Measurements from ENCODE around the gene ZBTB42. TPM values are rescaled to one million over a fixed set of nuclear protein-coding genes. Genes with fewer than 3 reads are reported as not detected.
A peak's percentile ranks its signal among the peaks of the same experiment; 100 is the strongest.

ZBTB42 gene
- polyA plus RNA-seq, 3 donors = 0.49 to 1.0 (median 0.68) TPM

GRCh38 chr14:104788873-104789663 lies 11.8 kb upstream of the ZBTB42 start:
- Mint-ChIP-seq H3K27me3 (ENCODE audit: low read depth in 3 of 3) (peaks cover 0 to 2% (median 0%) of the 10 kb centered on the region in 3 donors), H3K4me3 (no peak overlapping the region), H3K4me1 (peaks cover 54% of the 10 kb centered on the region), H3K9me3 (no peaks in the 10 kb centered on the region), H3K36me3 (peaks cover 20 to 53% of the 10 kb centered on the region in 2 donors), H3K27ac (peak overlapping the region in 1 of 7 donors; percentile 50)
- Histone ChIP-seq H3K27ac (ENCODE audit: low read depth in 1 of 2, low read length in 2 of 2) (peak overlapping the region in 1 of 2 donors; percentile 77), H4K20me1 (ENCODE audit: insufficient read depth, low read length) (peaks cover 78% of the 10 kb centered on the region), H3K36me3 (replicated peaks in 1 of 2; ENCODE audit: control insufficient read depth in 1 of 2, insufficient read depth in 2 of 2, low read length in 2 of 2) (peaks cover 33% of the 10 kb centered on the region in 2 donors), H3K4me1 (ENCODE audit: control insufficient read depth in 1 of 2, insufficient read depth in 2 of 2, low read length in 2 of 2) (peaks cover 41 to 54% of the 10 kb centered on the region in 2 donors), H3K27me3 (ENCODE audit: control insufficient read depth in 2 of 2, insufficient read depth in 2 of 2, low read length in 2 of 2) (no peaks in the 10 kb centered on the region), H3K9ac (ENCODE audit: insufficient read depth, low read length, poor library complexity, severe bottlenecking) (peak overlapping the region; percentile 24), H3K9me3 (replicated peaks in 1 of 2; ENCODE audit: control insufficient read depth in 1 of 2, insufficient read depth in 1 of 2, low read length in 2 of 2) (no peaks in the 10 kb centered on the region), H3K4me2 (replicated peaks; ENCODE audit: extremely low read depth, low read length, poor library complexity, severe bottlenecking) (no peak overlapping the region), H3K4me3 (replicated peaks in 1 of 3; ENCODE audit: low read depth in 2 of 3, low read length in 3 of 3) (no peak overlapping the region), H3K79me2 (ENCODE audit: insufficient read depth, low read length) (peaks cover 88% of the 10 kb centered on the region), H2AFZ (ENCODE audit: insufficient read depth, low read depth, low read length, poor library complexity, severe bottlenecking) (no peak overlapping the region)
- TF ChIP-seq CTCF (IDR thresholded peaks at IDR 0.05) = no peak
- WGBS (ENCODE audit: insufficient coverage) = 93% methylated on average over 39 of the region's 39 CpGs
- DNase-seq = no peak
- intact Hi-C loops (cut with micrococcal nuclease) = no loop called here

DNA sequence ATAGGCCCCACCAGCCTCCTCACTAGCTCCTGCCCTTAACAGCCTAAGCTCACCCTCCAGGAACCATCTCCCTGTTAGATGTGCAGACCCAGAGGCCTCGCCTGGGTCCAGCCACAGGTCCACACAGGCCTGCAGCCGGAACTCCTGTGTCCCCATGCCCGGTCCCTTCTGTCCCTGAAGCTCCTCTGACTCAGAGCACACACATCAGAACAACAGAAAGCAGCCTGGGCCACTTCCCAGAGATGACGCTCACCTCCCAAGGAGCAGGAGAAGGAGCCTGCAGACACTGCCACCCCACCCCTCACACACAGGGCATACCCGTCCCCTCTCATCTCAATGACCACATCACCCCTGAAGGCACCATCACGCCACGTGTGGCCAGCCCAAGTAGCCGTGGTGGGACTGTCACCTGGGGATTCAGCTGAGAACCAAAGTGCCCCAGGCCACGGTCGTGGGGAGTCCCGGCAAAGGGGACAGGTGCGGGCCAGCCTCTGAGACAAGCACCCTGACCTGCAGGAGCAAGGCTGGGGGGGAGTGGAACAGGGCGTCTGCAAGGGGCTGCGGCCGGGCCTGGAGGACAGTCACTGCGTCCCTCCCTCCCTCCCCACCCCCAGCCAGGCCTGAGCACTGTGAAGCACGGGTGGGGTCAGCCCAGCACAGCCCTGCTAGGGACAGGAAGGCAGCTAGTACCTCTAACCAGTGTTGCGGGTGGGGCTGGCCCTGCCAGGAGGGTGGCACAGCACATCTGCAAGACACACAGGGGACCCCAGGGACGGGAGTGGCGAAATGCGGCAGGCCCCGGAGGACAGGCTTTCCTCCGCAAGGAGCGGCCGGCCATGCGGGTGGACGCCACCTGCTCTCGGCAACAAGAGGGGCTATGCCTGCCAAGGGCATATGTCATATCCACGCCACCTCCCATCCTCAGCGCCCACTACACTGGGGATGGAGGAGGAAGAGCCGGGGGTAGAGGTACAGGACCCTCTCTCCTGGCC lies 10.9 kb upstream of the ZBTB42 start:
- Histone ChIP-seq H3K9ac (ENCODE audit: insufficient read depth, low read length, poor library complexity, severe bottlenecking) (no peak overlapping the region), H3K27me3 (ENCODE audit: control insufficient read depth in 2 of 2, insufficient read depth in 2 of 2, low read length in 2 of 2) (no peaks in the 10 kb centered on the region), H2AFZ (ENCODE audit: insufficient read depth, low read depth, low read length, poor library complexity, severe bottlenecking) (no peak overlapping the region), H3K79me2 (ENCODE audit: insufficient read depth, low read length) (peaks cover 89% of the 10 kb centered on the region), H3K4me1 (ENCODE audit: control insufficient read depth in 1 of 2, insufficient read depth in 2 of 2, low read length in 2 of 2) (peaks cover 48 to 62% of the 10 kb centered on the region in 2 donors), H3K4me2 (replicated peaks; ENCODE audit: extremely low read depth, low read length, poor library complexity, severe bottlenecking) (no peak overlapping the region), H3K9me3 (replicated peaks in 1 of 2; ENCODE audit: control insufficient read depth in 1 of 2, insufficient read depth in 1 of 2, low read length in 2 of 2) (no peaks in the 10 kb centered on the region), H3K4me3 (replicated peaks in 1 of 3; ENCODE audit: low read depth in 2 of 3, low read length in 3 of 3) (no peak overlapping the region), H3K27ac (ENCODE audit: low read depth in 1 of 2, low read length in 2 of 2) (peak overlapping the region in 1 of 2 donors; percentile 14), H3K36me3 (replicated peaks in 1 of 2; ENCODE audit: control insufficient read depth in 1 of 2, insufficient read depth in 2 of 2, low read length in 2 of 2) (peaks cover 27 to 33% of the 10 kb centered on the region in 2 donors), H4K20me1 (ENCODE audit: insufficient read depth, low read length) (peaks cover 76% of the 10 kb centered on the region)
- H3K9me3 Mint-ChIP-seq = peaks cover 0 to 2% (median 0%) of the 10 kb centered on the region in 7 donors
- peaks cover 20 to 53% of the 10 kb centered on the region in 2 donors for H3K36me3 Mint-ChIP-seq
- WGBS (ENCODE audit: insufficient coverage) = 96% methylated on average over 15 of the region's 31 CpGs
- intact Hi-C loops (cut with micrococcal nuclease) = loop anchor here in 1 of 2 donors (10.0 kb wide), 1 partner anchor 195 kb away; the partner anchor contains the start of gene CLBA1
- H3K4me3 Mint-ChIP-seq = no peak overlapping the region
- H3K27ac Mint-ChIP-seq = peak overlapping the region in 1 of 7 donors; percentile 50
- no peak for TF ChIP-seq CTCF (IDR thresholded peaks at IDR 0.05)
- H3K4me1 Mint-ChIP-seq = peaks cover 60% of the 10 kb centered on the region
- H3K27me3 Mint-ChIP-seq (ENCODE audit: low read depth in 3 of 3) = peaks cover 0 to 2% (median 0%) of the 10 kb centered on the region in 3 donors
- no peak for DNase-seq

All from CD14-positive monocyte (primary cell).